Loucy (cell line): Measurements from ENCODE around the gene CNTRL.
A peak's percentile ranks its signal among the peaks of the same experiment; 100 is the strongest.
"Not testable (repeated sequence)": the region's sequence is repeated elsewhere in the genome, so short reads cannot be mapped to it uniquely, and the experiment has no call there.

Experiments
- H2AFZ ChIP-seq: fragments of 200-600 bp; sonication (generic); 2 replicates; pipeline ENCODE4 v1.6.0; 2016; ENCODE audit warnings: antibody characterized with exemption, mild to moderate bottlenecking, low read length, moderate library complexity
- H3F3A ChIP-seq: fragments of 200-600 bp; 2 replicates; pipeline ENCODE4 v1.6.0; 2016; ENCODE audit warnings: antibody characterized with exemption, low read depth, mild to moderate bottlenecking
- H3K27me3 ChIP-seq: fragments of 200-600 bp; sonication (generic); 2 replicates; pipeline ENCODE4 v1.6.1; 2014; ENCODE audit warnings: low read length, mild to moderate bottlenecking; ENCODE audit not compliant: insufficient read depth, poor library complexity, severe bottlenecking
- H3K36me3 ChIP-seq: fragments of 200-600 bp; sonication (generic); 2 replicates; pipeline ENCODE4 v1.6.1; 2016; ENCODE audit warnings: low read length; ENCODE audit not compliant: insufficient read depth
- H3K4me1 ChIP-seq: fragments of 200-600 bp; sonication (generic); 2 replicates; pipeline ENCODE4 v1.5.1; 2014; ENCODE audit warnings: low read length, mild to moderate bottlenecking; ENCODE audit not compliant: insufficient read depth, poor library complexity, severe bottlenecking
- H3K4me2 ChIP-seq: fragments of 200-600 bp; sonication (generic); 2 replicates; pipeline ENCODE4 v1.6.0; 2014; ENCODE audit warnings: antibody characterized with exemption, low read length, low read depth, mild to moderate bottlenecking; ENCODE audit not compliant: poor library complexity, severe bottlenecking
- H3K4me3 ChIP-seq: fragments of 200-600 bp; sonication (generic); 2 replicates; pipeline ENCODE4 v1.5.1; 2014; ENCODE audit warnings: low read length, mild to moderate bottlenecking, mixed read lengths; ENCODE audit not compliant: poor library complexity, severe bottlenecking
- H3K79me2 ChIP-seq: fragments of 200-600 bp; sonication (generic); 2 replicates; pipeline ENCODE4 v1.6.1; 2014; ENCODE audit warnings: low read length; ENCODE audit not compliant: insufficient read depth
- H3K9ac ChIP-seq: fragments of 200-600 bp; sonication (generic); 2 replicates; pipeline ENCODE4 v1.6.0; 2014; ENCODE audit warnings: mild to moderate bottlenecking, low read depth, low read length, moderate library complexity; ENCODE audit not compliant: poor library complexity, severe bottlenecking
- H3K9me2 ChIP-seq: fragments of 200-600 bp; sonication (generic); replicated peaks from 2 replicates; pipeline ENCODE4 v1.6.1; 2016; ENCODE audit warnings: low read depth, low read length, mixed read lengths
- H3K9me3 ChIP-seq: fragments of 200-600 bp; sonication (generic); 2 replicates; pipeline ENCODE4 v1.6.1; 2014; ENCODE audit warnings: mild to moderate bottlenecking, antibody characterized with exemption, low read length, low read depth; ENCODE audit not compliant: insufficient read depth
- H4K20me1 ChIP-seq: fragments of 200-600 bp; sonication (generic); 2 replicates; pipeline ENCODE4 v1.6.0; 2014; ENCODE audit warnings: antibody characterized with exemption, low read length, mild to moderate bottlenecking; ENCODE audit not compliant: insufficient read depth, poor library complexity, severe bottlenecking
- CTCF ChIP-seq: fragments of 200-600 bp; sonication (generic); conservative IDR thresholded peaks from 2 replicates; pipeline ENCODE4 v1.5.1; 2014; ENCODE audit warnings: mild to moderate bottlenecking, antibody characterized with exemption, low read length
- EZH2phosphoT487 ChIP-seq: fragments of 200-600 bp; IDR thresholded peaks from 2 replicates; pipeline ENCODE4 v1.6.1; 2018; ENCODE audit warnings: antibody characterized with exemption, mild to moderate bottlenecking, moderate library complexity, borderline replicate concordance

Gene CNTRL

DNA sequence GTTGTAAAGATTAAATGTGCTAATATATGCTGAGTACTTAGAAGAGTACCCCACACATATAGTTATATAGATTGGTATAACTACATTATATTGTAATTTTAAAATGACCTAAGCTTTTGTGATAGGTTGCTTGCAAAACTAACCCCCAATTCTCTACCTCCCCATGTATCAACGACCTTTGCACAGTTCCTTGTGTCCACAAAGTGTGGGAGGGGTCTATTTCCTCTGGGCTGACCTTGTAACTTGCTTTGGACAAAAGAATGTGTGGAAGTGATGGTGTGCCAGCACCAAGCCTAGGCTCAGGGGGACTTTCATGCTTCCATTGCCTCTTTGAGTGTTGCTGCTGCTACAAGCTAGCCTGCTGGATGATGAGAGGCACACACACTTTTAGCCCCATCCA is 45.3 kb upstream of the CNTRL start:
- H3K9me2 ChIP-seq = no peaks in the 10 kb centered on the region
- no peaks in the 10 kb centered on the region for H3K27me3 ChIP-seq
- H4K20me1 ChIP-seq = no peaks in the 10 kb centered on the region
- H3K9me3 ChIP-seq = no peaks in the 10 kb centered on the region
- no peak overlapping the region for H3K4me3 ChIP-seq
- TF ChIP-seq CTCF (no peak), EZH2phosphoT487 (no peak)
- H2AFZ ChIP-seq = no peak overlapping the region
- no peaks in the 10 kb centered on the region for H3K79me2 ChIP-seq
- 0 out of 2 replicates have a peak, but pooled peaks cover 2% of the 10 kb centered on the region for H3F3A ChIP-seq
- H3K36me3 ChIP-seq = no peaks in the 10 kb centered on the region
- H3K4me2 ChIP-seq = no peak overlapping the region
- H3K9ac ChIP-seq = no peak overlapping the region
- no peaks in the 10 kb centered on the region for H3K4me1 ChIP-seq

GRCh38 chr9:121034529-121034928 is 40.2 kb upstream of the CNTRL start:
- Histone ChIP-seq H3K79me2 (no peaks in the 10 kb centered on the region), H3K4me2 (no peak overlapping the region), H3K36me3 (no peaks in the 10 kb centered on the region), H3F3A (no peaks in the 10 kb centered on the region), H3K9me2 (no peaks in the 10 kb centered on the region), H3K27me3 (no peaks in the 10 kb centered on the region), H3K4me1 (peaks cover 3% of the 10 kb centered on the region), H3K9ac (no peak overlapping the region), H3K4me3 (no peak overlapping the region), H3K9me3 (no peaks in the 10 kb centered on the region), H2AFZ (no peak overlapping the region), H4K20me1 (no peaks in the 10 kb centered on the region)
- TF ChIP-seq EZH2phosphoT487 = no peak
- peak; percentile 36 for TF ChIP-seq CTCF

DNA sequence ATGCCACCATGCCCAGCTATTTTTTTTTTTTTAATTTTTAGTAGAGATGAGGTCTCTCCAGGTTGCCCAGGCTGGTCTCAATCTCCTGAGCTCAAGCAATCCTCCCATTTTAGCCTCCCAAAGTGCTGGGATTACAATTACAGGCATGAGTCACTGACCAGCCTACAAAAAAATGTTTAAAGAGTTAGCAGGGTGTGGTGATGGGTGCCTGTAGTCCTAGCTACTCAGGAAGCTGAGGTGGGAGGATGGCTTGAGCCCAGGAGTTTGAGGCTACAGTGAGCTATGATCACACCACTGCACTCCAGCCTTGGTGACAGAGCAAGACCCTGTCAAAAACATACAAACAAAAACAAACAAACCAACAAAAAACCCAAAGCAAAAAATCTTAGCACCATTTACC is 39.0 kb upstream of the CNTRL start:
- H3K36me3 ChIP-seq, H3K27me3 ChIP-seq, H3K4me1 ChIP-seq, H3K9me2 ChIP-seq, H4K20me1 ChIP-seq, H3K9ac ChIP-seq, H3K4me3 ChIP-seq, H3K9me3 ChIP-seq, H2AFZ ChIP-seq, H3K79me2 ChIP-seq, H3K4me2 ChIP-seq, H3F3A ChIP-seq: not testable (repeated sequence)

DNA sequence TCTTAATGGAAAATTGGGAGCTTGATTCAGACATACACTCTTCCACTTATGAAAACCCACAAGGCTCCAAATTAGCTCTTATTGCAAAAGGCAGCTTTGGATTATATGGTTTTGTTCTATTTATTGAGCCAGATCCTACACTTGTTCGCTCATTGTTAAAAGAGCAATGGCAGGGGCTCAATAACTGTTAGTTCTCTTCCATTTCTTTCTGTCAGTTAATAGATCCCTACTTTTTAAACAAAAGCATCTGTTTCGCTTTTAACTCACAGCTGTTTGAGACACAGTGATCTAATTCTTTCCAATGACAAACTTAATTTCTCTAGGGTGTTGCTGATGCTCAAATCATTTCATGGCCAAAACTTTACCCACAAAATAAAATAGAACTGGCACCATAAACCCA is 36.4 kb upstream of the CNTRL start:
- H4K20me1 ChIP-seq = no peaks in the 10 kb centered on the region
- no peak for TF ChIP-seq CTCF
- H2AFZ ChIP-seq = no peak overlapping the region
- peaks cover 3% of the 10 kb centered on the region for H3K4me1 ChIP-seq
- no peaks in the 10 kb centered on the region for H3K79me2 ChIP-seq
- H3K4me3 ChIP-seq = no peak overlapping the region
- no peak overlapping the region for H3K4me2 ChIP-seq
- no peaks in the 10 kb centered on the region for H3F3A ChIP-seq
- H3K36me3 ChIP-seq = no peaks in the 10 kb centered on the region
- no peaks in the 10 kb centered on the region for H3K9me3 ChIP-seq
- no peaks in the 10 kb centered on the region for H3K27me3 ChIP-seq
- no peak overlapping the region for H3K9ac ChIP-seq
- no peaks in the 10 kb centered on the region for H3K9me2 ChIP-seq
